GM19099 (cell line): Measurements from ENCODE around the gene PDE5A.

Experiments used
- POLR2A ChIP-seq: IDR thresholded peaks from 3 replicates; pipeline ENCODE4 v1.6.1; 2011; ENCODE audit warnings: low read depth; ENCODE audit not compliant: insufficient read length; ENCODE audit errors: extremely low read depth

PDE5A gene

DNA sequence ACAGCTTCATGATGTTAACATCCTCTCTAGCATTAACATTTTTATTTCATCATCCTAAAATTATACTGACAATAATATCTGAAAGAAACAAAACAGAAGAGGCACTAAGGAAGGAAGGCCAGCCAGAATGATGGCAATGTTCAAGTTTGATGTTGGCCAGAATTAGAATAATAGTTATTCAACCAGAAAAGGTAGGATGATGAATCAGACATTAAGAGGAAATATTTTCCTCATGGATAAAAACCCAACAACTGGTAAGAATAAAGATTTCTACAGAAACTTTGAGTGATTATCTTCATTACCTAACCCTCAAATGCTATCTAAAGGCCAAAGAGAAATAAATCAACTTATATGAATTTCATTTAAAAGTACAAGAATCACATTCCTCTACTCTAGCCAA is 105.2 kb downstream of the PDE5A start:
- no peak for TF ChIP-seq POLR2A

DNA sequence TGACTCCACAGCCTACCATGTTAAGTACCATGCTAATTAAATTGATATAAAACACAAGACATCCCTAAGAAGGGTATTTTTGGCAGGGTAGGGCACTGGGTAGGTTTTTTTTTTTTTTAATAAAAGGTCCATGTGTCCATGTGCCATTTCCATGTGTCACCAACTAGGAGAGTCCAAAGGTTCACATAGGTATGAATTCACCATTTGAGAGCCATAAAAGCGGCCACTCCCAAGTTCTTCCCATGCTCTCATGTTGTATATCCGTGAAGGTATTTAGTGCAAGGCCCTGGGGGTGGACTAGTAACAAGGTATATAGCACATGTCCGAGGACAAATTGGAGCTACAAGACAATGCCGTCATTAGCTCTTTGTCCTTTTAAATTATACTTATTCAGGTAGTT is 107.3 kb downstream of the PDE5A start:
- TF ChIP-seq POLR2A = no peak

DNA sequence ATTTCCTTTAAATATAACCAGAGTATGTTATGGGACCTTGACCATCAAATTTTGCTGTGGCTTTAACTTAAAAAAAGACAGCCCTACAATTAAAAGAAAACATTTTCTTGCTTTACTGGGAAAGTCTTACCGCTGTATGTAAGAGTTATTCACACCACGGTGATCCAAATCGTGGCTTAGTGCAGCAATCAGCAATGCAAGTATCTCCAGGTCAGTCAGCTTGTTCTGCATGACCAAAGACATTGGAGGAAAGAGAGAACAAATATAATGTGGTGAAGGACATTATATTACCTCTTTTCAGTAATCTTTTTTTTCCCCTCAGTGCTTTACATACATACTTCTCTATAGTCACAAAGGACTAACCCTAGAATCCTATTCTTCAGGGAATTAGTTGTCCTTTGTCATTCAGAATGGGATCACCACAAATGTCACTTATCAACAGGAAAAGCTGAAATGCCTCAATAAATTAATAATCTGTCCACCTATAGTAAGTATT is 109.6 kb downstream of the PDE5A start:
- no peak for TF ChIP-seq POLR2A

DNA sequence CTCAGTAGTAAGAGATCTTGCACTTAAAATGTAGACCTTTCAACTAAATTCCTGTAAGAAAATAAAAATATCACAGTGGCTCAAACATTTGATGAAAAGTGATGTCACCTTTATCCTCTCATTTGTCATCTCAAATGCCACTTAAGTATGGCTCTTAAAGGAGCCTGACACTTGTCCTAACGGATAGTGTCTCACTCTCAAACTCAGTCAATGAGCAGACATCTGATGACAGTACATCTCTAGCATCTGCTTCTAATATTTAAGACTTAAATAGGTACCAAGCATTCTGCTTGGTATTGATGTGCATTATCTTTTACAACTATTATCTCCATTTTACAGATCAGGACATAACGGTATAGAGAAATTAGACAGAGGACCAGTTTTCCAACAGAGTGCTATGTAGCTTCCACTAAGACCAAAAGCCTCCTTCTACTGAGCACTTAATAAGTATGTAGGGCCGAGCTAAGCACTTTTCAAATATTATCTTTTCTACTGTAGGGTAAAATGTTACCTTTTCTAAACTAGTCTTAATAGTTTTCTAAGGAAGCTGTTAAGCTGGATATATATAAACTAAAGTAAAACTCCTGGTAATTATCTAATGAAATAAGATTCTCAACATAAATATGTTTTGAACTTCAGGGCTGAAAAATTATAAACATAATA is 110.2 kb downstream of the PDE5A start:
- no peak for TF ChIP-seq POLR2A

DNA sequence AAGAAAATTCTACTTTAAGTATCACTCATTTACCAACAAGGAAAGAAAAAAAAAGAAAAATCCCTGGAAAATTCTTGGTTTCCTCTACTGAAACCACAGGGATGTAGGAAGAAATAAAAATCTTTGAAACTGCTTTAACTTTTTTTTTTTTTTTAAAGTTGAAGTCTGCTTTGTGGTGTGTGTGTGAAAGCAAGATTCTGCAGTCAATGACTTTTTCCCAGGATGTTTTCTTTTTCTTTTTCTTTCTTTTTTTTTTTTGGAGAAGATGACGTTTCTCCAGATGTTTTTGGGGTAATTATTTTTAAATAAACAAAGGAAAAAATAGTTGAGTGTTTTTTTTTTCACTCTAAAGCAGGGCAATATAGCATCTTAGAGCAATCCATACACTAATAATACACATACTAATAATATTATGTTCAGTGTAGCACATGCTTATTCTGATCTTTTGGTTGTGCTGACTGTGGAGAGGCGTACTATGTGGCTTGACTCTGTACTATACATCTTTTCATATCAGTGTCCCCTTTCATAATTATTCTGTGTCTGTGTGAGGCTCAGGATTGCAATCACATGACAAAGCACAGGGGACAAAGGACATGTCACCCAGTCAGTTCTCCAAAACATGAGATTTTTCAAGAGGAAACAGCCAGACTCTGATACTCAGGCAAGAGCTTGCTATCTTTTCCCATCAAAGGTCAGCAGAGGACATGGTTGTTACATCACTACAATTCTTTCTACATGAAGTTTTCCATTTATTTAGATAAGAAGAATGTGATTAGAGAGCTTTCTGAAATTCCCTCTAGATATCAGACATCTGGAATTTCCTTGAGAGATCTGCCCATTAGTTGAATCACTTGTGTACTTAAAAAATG is 111.0 kb downstream of the PDE5A start:
- TF ChIP-seq POLR2A = no peak

DNA sequence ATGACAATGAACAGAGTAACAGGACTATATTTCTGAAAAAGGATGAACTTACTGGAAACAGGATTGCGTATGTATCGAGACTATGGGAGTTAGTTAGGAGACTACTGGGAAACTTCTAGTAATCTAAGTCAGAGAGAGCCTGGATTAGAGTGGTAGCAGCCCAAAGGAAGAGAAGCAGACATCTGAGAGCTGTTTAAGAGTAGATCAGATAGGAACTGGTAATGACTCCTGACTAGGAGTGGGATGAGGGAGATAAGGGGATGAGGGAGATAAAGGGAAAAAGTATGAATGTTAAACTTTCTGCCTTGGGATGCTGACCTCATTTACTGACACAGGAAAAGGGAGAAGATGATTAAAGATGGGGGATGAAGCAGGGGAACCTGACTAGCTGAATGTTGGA is 116.2 kb downstream of the PDE5A start:
- TF ChIP-seq POLR2A = no peak

DNA sequence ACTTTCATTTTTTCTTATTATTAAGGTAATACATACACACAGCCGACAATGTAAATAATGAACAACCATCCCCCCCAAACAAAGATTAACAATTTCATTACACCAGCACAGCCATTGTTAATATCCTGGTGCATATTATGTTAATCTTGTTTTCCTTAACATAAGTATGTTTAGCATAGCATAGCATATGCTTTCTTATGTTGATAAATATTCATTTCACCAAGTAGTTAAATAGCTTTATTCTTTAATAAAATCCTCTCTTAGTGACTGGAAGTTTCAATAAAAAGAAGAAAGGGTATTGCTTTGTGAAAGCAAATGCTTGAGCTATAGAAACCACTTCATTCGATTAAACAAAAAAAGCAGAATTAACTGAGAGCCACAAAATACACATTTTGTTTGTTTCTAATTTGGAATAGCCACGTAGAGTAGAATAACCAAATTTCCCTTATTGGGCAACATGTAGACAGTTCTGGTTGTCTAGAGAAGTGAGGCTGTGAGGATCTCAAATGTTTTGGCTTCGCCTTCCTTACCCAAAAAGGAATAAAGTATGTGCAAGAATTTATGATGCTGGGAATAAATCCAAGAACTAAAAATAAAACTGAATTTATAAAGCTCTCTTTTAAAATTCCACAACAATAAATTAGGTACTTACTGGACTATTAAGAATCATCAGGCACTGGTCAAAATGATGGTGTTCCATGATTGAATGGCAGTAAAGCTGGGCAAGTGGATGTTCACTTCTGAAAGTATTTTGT is 118.0 kb downstream of the PDE5A start:
- no peak for TF ChIP-seq POLR2A

DNA sequence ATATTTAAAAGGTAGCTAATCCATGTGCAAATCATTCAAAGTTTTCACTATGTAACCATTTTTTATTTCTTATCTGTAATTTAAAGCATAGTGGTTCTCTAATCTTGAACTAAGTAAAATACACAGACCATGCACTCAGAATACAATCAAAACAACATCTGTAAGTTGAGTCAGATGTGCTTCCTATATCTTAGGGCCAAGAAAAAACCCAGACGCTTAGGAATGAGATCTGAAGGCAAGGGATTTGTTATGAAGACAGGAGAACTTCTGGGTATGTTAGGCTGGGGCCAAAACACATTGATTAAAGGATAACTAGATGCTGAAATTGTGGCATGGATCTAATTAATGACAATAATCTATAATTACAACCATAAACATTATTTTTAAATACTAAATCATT is 120.3 kb downstream of the PDE5A start:
- TF ChIP-seq POLR2A = no peak

DNA sequence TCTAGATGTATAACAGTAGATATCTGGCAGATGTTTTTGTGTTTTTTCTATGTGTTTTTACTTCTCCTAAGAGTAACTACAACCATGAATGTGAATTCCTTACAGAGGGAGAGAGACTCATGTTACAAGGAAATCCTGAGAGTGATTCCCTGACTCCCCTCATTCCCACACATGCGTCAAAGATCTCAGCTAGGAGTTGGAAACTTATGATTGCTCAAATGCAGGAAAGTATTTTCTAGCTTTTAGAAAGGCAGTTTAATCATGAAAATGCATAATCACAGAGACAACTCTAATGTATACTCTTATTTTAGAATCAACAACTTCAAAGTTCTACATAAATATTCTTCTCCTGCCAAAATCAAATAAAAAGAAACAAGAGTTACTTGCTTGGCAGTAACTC is 121.8 kb downstream of the PDE5A start:
- no peak for TF ChIP-seq POLR2A

DNA sequence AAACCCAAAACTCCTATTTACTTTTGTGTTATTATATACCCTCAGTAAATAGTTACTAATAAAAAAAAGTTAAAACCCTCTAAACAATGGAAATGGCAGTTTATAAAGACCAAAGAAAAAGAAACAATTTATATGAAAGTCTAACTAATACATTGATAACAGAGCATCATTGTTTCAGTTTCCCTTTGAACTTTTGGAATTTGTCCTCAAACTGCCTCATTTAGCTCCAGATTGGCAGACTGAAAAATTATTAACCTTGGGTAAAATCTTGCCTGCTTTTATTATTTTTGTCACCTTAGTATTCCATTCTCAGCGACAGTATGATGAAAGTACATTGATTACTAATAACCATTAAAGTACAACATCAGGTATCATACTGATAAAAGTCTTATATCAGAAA is 124.0 kb downstream of the PDE5A start:
- TF ChIP-seq POLR2A = no peak

DNA sequence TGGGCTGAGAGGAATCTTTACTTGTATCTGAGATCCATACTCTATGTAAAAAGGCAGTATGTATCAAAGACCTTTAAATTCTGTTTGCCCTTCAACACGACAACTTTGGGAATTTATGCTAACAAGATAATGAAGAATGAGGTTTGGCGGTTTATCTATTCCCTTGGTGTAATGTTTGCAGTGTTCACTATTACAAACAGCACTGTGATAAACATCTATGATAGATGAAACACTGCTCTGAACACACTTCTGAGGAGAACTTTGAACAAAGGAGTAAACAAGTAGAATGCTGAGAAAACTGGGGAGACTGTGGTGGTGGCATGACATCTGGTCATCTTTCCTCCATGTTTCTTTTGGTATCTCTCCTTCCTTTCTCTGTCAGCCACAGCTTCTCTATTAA is 126.9 kb downstream of the PDE5A start:
- TF ChIP-seq POLR2A = no peak

DNA sequence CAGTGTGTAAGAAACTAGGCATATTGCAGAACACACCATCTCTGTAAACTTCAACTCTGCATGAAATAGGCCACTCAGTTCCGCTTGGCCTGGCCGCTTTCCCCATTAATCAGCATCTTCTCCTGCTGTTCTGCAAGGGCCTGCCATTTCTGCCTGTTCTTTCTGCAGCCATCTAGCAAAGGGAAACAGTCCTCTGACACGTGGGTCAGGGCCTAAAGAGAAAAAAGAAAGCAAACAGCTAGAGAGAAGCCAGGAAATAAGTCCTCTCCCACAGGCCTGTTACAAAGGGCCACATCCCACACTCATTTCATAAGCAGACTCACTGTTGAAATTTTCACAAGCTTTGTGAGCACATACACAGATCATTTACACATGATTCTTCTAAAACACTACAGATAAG is 130.1 kb downstream of the PDE5A start:
- TF ChIP-seq POLR2A = no peak

DNA sequence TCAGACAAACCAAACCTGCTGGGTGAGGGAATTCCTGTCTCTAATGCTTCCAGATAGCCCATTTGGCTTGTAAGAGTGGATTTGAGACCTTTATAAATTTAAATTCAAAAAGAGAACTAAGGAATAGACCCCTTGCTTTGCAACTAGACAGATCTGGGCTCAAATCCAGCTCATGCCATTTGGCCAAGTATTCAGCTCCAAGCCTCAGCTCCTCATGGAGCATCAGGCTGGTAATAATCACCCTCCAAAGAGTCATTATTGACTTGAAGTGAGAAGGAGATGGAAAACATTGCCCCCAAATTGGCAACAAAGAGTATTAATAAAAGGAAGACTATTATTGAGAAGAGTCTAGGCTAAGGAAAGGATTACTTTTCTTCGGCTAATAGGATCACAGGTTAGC is 134.7 kb downstream of the PDE5A start:
- no peak for TF ChIP-seq POLR2A

DNA sequence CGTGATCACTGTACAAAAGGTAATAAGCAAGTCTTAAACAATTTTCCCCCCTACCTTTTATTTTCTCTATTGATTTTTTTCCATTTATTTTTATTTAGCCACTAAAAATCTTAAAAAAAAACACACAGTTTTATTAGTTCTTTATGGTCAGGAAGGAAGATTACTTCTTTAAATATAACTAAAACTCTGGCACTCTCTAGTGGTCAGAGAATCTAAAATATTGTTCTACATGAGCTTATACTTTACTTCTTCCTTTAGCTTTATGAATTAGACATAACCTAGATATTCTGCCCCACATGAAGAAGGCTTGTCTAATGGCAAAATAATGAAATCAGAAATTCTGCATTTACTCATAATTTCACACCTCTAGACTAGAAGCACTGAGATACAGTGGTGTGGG is 135.2 kb downstream of the PDE5A start:
- no peak for TF ChIP-seq POLR2A

DNA sequence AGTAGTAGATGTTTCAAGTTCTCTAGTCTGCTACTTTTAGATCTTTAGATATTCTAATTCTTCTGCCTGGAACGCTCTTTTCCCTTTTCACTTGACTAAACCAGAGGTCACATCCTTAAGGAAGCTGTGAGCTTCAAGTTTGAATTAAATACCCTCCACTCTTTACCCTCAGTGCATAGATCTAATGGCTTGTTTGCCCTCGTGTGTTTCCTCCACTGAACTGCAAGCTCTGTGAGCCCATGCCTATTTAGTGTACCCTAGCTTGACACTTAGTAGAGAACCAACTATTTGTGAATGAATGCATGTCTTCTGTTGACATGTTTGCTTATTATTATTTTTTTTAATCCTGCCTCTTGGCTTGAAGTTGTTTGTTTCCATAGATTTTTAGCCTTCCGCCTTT is 138.3 kb downstream of the PDE5A start:
- no peak for TF ChIP-seq POLR2A
